Measurements from ENCODE around the gene FBXL14. TPM values are rescaled to one million over a fixed set of nuclear protein-coding genes. Genes with fewer than 3 reads are reported as not detected.

Gene FBXL14
- polyA plus RNA-seq, 4 donors = 11.2 to 15.2 (median 11.7) TPM

GRCh38 chr12:1519642-1520041 is 74.7 kb downstream of the FBXL14 start:
- no peak for DNase-seq (ENCODE audit: low read depth in 4 of 4, low spot score in 3 of 4)

- DNase-seq (ENCODE audit: low read depth in 4 of 4, low spot score in 3 of 4) = no peak
These were observed 75.5 kb downstream of the FBXL14 start for GRCh38 chr12:1518591-1519516.

DNA sequence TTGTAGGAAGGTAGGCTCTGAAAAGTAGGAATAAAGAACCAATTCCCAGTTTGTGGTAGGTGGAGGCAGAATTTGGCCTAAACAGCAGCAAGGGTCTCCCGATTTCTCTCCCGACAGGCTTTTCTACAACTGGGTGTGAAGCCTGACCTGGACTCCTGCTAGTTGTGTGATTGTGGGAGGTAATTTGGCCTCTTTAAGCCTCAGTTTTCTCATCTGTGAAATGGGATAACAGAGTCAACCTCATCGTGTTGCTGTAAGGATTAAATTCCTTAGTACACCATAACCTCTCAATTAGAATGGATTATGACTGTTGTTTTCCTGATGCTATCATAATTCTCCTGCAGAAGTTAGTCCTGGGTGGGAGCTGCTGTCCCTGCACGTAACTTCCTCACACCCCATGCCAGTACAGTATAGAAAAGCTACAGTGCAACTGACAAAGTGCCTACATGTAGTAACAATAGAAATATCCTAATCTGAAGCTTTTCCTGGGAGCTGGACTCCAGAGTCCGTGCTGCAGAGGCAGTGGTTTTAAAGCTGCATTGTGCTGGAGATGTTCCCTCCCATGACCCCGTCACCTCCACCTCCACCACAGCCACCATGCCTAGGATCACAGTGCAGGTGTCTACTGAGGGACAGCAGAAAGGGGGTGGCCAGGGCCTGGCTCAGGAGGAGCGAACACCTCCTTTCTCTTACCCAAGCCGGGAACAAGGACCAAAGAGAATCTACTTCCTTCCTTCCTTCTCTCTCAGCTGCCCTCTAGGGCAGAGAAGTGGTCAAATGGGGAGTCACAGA is 76.5 kb downstream of the FBXL14 start:
- no peak for DNase-seq (ENCODE audit: low read depth in 4 of 4, low spot score in 3 of 4)

DNA sequence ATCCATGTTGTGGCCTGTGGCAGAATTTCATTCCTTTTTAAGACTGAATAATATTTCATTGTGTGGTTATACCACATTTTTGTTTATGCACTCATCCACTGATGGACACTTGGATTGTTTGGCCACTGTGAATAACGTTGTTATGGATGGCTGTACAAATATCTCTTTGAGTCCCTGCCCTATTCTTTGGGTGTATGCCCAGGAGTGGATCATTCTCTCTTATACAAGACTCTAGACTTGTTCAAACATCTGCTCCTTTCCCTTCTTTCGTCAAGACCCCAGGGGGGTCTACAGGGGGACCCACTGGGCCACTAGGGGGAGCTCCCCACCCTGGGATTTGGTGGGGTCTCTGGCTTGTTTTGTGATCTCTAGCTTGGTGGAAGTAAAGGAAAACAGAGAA is 77.4 kb downstream of the FBXL14 start:
- no peak for DNase-seq (ENCODE audit: low read depth in 4 of 4, low spot score in 3 of 4)

Other genes with a start within 250 kb of the FBXL14 start
- gene WNT5B, start 34.6 kb upstream of the FBXL14 start, polyA plus RNA-seq (ENCODE audit: insufficient read length in 4 of 4) = 1 to 10 TPM; 5.8 to 7.2 (median 6.3) TPM
- gene ADIPOR2, start 96.5 kb upstream of the FBXL14 start, polyA plus RNA-seq (ENCODE audit: insufficient read length in 4 of 4) = 10 to 100 TPM; 46.1 to 52.6 (median 51.2) TPM
- under 1 TPM; 0.26 to 0.58 (median 0.44) TPM for gene LRTM2, start 226.0 kb upstream of the FBXL14 start, polyA plus RNA-seq (ENCODE audit: insufficient read length in 4 of 4)

Data from right renal pelvis (tissue), 4 donors.